Umbilical cord (tissue), 2 donors: ENCODE data around the gene EVL. TPM values are rescaled to one million over a fixed set of nuclear protein-coding genes. Genes with fewer than 3 reads are reported as not detected.
A peak's percentile ranks its signal among the peaks of the same experiment; 100 is the strongest.

Experiments used
- DNase-seq: peaks from one replicate; pipeline ENCODE4 v3.0.0-alpha.2; 2015; ENCODE audit warnings: low spot score
- total RNA-seq: library from RNA; depleted of rRNA; stranded (reverse); fragments of >200 nt; gene quantifications from one replicate; pipeline ENCODE4 v1.2.3, GENCODE V29; 2014; ENCODE audit warnings: low replicate concordance; ENCODE audit not compliant: insufficient read depth

EVL gene
- total RNA-seq, 1 donor from 2014 or later, result 46.5 TPM

- peak; percentile 76 for DNase-seq
Measured at GRCh38 chr14:100108042-100108825, 43.0 kb downstream of the EVL start.

GRCh38 chr14:100108840-100109593 lies 43.8 kb downstream of the EVL start:
- DNase-seq, result no peak

GRCh38 chr14:100109594-100109955 lies 44.4 kb downstream of the EVL start:
- DNase-seq, result no peak

GRCh38 chr14:100110816-100111215 lies 45.6 kb downstream of the EVL start:
- DNase-seq, result no peak

GRCh38 chr14:100111931-100112704 lies 46.9 kb downstream of the EVL start:
- peak; percentile 90 for DNase-seq

GRCh38 chr14:100114109-100114765 lies 49.0 kb downstream of the EVL start:
- no peak for DNase-seq

- no peak for DNase-seq
Measured at GRCh38 chr14:100115236-100115635, 50.0 kb downstream of the EVL start.

- no peak for DNase-seq
Measured at GRCh38 chr14:100115726-100116125, 50.5 kb downstream of the EVL start.

GRCh38 chr14:100116134-100116533 lies 50.9 kb downstream of the EVL start:
- DNase-seq, result no peak

- DNase-seq, result no peak
Measured at GRCh38 chr14:100117026-100117425, 51.8 kb downstream of the EVL start.

GRCh38 chr14:100117633-100118395 lies 52.6 kb downstream of the EVL start:
- no peak for DNase-seq

GRCh38 chr14:100118396-100119011 lies 53.3 kb downstream of the EVL start:
- no peak for DNase-seq

GRCh38 chr14:100119251-100119650 lies 54.0 kb downstream of the EVL start:
- no peak for DNase-seq

GRCh38 chr14:100120522-100121269 lies 55.5 kb downstream of the EVL start:
- no peak for DNase-seq

- no peak for DNase-seq
Measured at GRCh38 chr14:100121643-100122480, 56.6 kb downstream of the EVL start.

- no peak for DNase-seq
Measured at GRCh38 chr14:100122481-100123223, 57.4 kb downstream of the EVL start.

- DNase-seq, result no peak
Measured at GRCh38 chr14:100123618-100124017, 58.4 kb downstream of the EVL start.

GRCh38 chr14:100124551-100125088 lies 59.4 kb downstream of the EVL start:
- no peak for DNase-seq
